HG03442 (cell line): Measurements from ENCODE around the gene TBXAS1.

ENCODE experiments used
- ATAC-seq: cut with Tn5 transposase; IDR thresholded peaks from one replicate; pipeline ENCODE4 v1.9.1; 2021; ENCODE audit warnings: mild to moderate bottlenecking, moderate library complexity; ENCODE audit not compliant: unreplicated experiment

The TBXAS1 gene

DNA sequence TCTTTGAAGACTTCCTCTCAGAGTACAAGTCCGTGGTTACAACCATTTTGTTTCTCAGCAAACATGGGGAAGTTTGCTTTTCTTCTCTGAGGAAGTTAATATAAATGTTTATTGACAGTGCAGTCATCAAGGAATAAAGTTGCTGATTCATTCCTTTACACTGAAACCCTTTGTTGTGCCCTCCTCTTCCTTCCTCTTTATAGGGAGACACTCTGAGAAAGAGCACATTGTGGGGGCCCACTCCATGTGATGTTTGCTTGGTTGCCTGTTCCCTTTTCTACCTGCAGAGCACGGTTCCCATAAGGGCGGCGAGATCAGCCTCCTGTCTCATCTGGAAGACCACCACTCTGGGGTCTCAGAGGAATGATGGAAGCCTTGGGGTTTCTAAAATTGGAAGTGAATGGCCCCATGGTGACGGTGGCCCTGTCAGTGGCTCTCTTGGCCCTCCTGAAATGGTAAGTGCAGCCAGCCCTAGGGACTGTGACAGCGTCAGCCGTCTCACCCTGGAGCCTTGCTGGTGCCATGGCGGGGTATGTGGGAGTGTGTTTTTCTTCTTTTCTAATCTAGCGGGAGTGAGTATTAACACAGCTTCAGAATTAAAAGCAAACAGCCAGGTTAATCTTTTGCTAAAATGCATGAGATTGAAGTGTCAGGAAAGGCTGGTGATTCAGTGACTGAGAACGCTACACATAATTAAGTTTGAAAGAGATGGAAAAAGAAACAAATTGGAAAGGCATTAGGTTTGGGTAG lies at the start of gene TBXAS1:
Gene TBXAS1 (plus strand): TSS at position 240 of the 750 bp plus-strand sequence. CDS start 127 bp downstream, at position 367.
- peak; percentile 38 for ATAC-seq

- no peak for ATAC-seq
These were observed 46.1 kb upstream of the TBXAS1 start for GRCh38 chr7:139782932-139783331.

GRCh38 chr7:139783647-139784385 lies 45.2 kb upstream of the TBXAS1 start:
- ATAC-seq, result no peak

DNA sequence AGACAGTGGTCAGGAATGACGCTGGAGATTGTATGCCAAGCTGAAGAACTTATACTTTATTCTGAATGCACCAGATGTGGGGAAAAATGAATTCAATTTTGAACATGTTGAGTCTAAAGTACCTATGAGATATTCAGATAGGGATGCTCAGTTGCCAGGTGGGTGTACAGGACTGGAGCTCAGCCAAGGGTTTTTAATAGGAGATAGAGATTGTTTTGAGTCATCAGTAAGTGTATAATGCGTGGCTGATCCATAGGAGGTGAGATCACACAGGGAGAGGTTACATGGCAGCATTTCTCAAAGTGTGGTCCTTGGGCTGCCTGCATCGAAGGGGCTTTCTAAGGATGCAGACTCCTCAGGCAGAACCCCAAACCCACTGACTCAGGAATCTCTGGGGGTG lies 44.4 kb upstream of the TBXAS1 start:
- no peak for ATAC-seq

- ATAC-seq, result no peak
These were observed 37.7 kb upstream of the TBXAS1 start for GRCh38 chr7:139791316-139791715.

DNA sequence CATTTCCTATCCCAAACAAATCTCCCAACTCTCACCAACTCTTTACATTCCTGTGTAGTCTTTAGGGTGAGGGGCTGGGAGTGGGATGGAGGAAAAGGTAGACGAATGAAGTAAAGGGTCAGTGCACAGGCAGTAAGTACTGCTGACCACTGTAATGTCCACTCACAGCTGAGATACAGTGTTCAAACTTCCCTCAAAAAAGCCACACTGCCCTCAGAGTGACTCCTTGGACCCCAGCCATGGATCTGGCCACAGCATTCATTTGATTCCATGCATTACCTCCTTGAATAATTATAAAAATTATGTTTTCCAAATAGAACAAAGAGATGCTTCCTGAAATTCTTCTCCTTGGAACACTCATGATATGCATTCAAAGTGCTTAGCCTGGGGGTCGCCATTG lies 31.5 kb upstream of the TBXAS1 start:
- no peak for ATAC-seq

DNA sequence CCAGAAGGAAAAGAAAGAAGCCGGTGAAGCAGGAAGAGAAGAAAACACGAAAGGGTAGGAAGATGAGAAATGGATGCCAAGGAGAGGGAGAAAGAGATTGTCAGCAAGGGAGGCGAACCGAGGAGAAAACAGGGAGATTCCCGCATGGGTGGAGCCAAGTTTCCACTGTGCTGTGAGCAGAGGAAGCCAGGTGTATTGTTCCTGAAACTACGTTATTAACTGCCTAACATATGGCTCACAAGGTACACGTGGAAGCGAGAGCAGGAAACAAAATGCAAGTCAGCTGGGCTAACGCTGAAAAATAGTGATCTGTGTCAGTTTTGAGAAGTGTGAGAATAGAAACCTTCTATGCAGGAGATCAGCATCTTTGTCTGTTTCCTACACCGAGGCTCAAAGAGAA lies 30.8 kb upstream of the TBXAS1 start:
- ATAC-seq, result peak; percentile 67

GRCh38 chr7:139798892-139799291 lies 30.2 kb upstream of the TBXAS1 start:
- ATAC-seq, result no peak

GRCh38 chr7:139799586-139799985 lies 29.5 kb upstream of the TBXAS1 start:
- ATAC-seq, result no peak

DNA sequence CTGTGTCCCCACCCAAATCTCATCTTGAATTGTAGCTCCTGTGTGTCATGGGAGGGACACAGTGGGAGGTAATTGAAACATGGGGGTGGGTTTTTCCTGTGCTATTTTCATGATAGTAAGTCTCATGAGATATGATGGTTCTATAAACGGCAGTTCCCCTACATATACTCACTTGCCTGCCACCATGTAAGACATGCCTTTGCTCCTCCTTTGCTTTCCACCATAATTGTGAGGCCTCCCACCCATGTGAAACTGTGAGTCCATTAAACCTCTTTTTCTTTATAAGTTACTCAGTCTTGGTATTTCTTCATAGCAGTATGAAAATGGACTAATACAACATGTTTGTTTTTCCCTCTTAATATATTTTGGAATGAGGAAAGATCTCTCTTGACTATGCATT lies 24.5 kb upstream of the TBXAS1 start:
- ATAC-seq, result no peak

- ATAC-seq, result no peak
These were observed 22.1 kb upstream of the TBXAS1 start for GRCh38 chr7:139807009-139807408.

DNA sequence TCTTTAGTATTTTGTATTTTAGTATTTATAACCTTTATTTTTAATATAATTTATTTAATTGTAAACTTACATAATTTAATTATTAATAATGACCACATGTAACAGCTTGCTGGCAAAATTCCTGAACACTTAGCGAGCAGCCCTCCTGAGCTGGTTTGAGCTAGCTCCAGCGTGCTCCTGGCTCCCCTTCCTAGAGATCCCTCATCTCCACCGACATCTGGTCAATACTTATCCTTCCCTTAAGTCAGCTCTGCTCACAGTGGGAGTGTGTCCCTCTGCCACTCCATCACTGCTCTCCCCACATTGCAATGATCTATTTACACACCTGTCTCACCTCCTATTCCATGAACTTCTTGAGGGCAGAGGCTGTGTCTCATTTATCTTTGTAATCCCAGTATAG lies 20.6 kb upstream of the TBXAS1 start:
- no peak for ATAC-seq

- ATAC-seq, result no peak
These were observed 20.1 kb upstream of the TBXAS1 start for GRCh38 chr7:139808846-139809442.

DNA sequence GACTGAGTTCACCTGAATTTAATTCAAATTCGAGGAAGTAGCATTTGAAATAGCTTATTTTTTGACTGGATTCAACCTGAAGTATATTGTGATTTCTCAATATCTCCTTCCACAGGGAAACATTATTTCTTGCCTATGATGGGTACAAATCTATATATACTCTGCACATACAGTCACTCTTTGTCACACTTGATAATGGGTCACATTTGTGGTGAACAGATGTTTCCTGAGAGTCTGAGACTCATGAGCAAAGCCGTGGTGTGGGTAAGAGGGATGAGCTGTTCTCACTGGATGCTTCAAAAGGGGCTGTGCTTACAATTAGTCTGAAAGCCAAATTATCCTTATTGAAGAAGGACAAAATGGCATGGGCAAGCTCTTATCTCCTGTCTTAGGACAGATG lies 18.0 kb upstream of the TBXAS1 start:
- ATAC-seq, result no peak

- ATAC-seq, result no peak
These were observed 15.9 kb upstream of the TBXAS1 start for GRCh38 chr7:139813151-139813550.

- ATAC-seq, result no peak
These were observed 15.4 kb upstream of the TBXAS1 start for GRCh38 chr7:139813689-139814088.

DNA sequence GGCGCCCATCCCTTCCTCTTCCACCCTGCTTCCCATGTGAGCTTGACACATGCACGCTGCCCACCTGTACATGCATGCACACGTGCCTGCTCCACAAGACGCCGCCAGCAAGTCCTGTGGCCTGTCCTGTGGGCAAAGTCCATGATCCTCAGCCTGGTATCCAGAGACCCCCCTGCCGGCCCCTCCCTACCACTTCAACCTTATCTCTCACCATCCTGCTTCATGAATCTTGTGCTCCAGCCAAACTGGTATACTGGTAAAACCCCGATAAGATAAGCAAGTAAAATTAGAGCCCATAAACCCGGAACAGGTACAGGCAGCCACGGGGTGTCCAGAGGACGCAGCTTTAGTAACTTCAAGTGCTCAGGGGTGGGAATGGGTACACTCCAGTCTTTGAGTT lies 11.8 kb upstream of the TBXAS1 start:
- no peak for ATAC-seq

DNA sequence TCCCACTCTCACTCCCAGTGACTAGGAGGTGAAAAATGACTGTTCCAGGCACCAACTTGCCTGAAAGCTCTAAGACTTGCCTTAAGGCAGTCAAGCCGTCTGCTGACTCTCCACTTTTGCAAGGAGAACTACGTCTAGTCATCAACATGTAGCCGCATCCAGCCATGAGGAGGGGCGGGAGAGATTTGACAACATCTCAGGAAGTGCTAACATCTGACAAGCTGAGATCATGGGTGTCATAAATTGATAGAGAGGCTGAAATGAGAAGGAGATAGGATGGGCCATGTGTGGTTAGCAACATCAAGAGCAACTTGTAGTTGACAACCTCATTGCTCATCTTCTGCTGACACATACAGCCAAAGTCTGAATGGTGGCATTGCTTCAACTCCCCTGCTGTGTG lies 9.0 kb upstream of the TBXAS1 start:
- ATAC-seq, result no peak

DNA sequence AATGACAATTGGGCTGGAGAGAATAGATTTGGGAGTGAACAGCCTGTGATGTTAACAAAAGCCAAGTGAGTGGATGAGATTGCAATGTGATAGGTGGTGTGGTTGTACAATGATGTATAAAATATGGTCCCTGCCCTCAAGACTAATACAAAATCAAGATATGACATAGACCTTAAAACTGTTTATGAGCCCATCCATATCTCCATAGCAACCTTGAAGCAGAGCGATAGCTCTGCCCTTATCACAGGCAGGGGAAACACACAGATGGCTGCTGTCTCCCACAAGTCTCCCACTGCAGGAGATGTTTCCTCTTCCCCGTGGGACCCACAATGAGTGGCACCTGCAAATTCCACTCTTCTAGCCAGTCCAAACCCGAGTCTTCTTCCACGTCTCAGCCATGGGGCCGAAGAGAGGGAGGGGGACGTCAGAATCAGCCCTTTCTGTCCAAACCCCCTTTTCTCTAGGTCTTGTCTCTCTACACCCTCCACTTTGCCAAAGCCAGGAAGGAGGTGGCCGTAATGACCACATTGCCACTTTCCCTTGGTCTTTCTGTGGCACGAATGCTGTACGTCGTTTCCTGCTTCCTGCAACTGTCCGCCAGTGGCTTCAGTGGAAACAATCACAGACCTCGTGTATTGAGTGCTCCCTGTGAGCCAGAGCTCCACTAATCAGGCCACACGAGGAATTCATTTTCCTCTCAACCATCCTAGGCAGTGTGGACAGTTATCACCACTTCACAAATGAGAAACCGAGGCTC lies 7.5 kb upstream of the TBXAS1 start:
- no peak for ATAC-seq

GRCh38 chr7:139822855-139823254 lies 6.2 kb upstream of the TBXAS1 start:
- ATAC-seq, result no peak

- ATAC-seq, result no peak
These were observed 5.0 kb upstream of the TBXAS1 start for GRCh38 chr7:139823959-139824521.
